GM19467 (cell line): ENCODE data around the gene SLCO4A1.

Source experiments
- ATAC-seq: cut with Tn5 transposase; IDR thresholded peaks from one replicate; pipeline ENCODE4 v1.9.1; 2021; ENCODE audit warnings: mild to moderate bottlenecking, moderate library complexity; ENCODE audit not compliant: unreplicated experiment

SLCO4A1 gene

DNA sequence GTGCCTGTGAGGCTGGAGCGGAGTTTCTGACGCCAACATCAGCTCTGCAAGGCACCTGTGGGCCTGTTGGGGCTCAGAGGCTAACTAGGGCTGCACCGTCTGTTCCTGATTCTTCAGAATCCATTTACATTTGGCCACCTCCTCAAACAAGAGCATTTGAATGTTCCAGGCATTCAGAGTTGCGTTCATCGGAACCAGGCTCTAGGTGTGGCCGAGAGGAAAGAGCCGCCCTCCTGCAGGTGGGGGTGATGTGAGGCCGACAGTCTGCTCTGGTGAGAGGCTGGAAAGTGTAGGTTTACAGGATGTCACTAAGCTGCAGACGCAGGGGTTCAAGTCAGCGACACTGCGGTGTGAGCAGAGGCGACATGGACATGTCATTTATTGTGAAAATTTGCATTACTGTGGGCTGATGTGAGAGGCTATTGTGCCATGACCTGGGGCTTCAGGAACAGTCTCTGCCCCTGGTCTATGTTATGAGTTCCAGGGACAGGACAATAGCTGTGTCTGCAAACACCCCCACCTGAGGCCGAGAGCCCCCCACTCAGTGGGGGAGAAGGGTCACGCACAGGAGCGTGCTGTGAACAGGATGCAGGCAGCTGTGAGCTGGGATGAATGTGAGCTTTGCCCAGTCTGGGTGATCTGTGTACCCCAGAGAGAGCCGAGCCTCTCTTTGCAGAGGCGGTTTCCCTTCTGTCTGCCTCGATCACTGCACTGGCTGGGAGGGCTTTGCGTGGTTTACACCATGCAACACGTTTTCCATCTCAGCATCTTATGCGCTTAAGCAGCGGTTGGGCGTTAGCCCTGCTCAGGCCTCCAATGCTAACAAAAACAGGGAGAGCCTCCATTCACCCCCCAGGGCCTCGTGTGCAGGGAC is 21.1 kb downstream of the SLCO4A1 start:
- ATAC-seq: no peak

DNA sequence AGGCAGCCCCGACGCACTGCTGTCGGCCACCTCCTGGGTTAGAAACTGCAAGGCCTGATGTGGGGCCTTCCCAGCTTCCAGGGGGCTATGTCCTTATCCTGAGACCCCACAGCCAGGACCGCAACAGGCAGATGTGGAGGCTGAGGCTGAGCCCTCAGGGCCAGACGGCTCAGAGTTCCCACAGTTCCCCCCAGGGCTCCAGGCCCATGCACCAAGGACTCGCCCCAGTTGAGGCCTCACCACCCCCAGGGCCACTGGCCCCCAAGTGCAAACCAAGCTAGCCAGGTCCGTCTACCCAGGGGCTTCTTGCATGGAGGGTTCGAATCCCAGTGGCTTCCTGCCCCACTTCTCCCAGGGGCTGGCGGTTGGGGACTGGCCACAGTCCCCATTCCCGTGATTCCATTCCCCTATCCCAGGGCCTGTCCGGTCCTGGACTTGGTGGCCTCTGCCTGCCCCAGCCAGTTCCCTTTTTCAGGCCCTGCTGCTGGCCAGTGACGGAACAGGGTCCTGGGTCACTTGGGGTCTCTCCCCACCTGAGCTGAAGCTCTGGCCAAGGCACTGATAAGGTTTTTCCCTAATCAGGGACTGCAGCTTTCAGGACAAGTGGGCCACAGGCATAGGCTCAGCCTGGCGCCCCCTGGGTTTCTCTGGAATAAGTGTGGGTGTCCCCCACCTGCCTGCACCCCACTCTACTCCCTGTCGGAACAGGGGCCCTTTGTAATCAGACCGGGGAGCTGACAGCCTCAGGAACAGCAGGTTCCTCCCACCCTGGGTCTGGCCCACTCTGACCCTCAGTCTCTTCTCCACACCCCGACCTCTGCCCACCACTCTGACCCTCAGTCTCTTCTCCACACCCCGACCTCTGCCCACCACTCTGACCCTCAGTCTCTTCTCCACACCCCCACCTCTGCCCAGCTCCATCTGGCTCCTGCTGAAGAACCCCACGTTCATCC is 22.0 kb downstream of the SLCO4A1 start:
- no peak for ATAC-seq

DNA sequence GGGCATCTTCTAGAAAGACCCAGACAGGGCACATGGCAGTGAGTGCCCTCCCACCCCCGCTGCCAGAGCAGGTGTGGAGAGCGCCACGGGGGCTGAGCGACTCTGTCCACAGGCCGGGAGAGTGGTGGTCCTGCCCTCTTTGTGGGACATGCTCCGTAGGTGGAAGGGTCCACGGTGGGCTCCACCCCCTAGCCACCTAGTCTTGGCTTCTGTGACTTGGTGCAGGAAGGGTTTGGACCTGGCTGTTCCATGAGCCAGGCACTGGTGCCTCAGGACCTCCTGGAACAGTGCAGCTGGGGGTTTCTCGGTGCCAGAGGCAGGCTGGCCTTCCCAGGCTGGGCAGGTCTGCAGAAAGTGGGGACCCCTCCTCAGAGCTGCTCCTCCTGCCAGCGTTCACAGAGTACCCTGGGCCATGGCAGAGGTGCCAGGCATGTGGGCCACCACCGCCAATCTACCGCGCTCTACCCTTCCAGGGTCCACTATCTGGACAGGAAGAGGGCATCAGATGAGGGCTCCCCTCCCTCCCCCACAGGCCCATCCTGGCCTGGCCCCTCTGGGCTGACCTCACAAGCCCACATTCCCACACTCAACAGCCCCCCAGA is 23.0 kb downstream of the SLCO4A1 start:
- no peak for ATAC-seq

GRCh38 chr20:62665826-62666735 is 23.8 kb downstream of the SLCO4A1 start:
- no peak for ATAC-seq

DNA sequence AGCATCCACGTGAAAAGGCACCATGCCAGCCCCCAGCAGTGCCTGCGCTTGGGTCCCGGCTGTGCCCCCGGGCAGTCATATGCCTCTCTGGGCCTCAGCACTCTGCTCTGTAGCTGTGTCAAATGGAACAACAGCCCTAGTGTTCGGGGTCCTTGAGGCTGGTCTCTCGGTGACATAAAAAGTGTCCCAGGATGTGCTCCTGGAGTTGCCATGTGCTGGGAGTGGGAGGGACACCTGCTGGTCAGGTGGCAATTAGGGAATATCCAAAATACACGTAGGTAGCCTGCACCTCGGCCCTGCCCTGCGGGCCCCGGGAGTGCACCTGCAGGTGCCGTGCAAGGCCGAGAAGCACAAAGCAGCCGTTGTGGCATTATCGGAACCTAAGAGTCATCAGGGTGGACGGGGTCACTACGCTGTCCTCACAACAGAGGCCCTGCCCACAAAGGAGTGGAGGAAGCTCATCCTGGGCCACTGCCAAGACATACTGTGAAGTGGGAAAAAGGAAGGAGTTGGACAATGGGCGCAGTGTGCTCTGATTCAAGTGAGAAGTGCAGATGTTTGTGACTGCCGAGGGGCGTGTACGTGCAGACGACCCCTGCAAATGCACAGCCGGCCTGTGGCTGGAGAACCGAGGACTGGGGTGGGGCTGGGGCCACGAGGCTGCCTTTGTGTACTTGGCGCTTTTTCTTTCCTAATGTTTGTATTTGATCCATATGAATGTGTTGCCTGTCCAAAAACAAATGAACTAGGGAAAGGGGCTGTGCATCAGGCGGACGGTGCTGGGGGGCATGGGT is 24.6 kb downstream of the SLCO4A1 start:
- ATAC-seq: no peak

- ATAC-seq: no peak
Measured at GRCh38 chr20:62667530-62668440, 25.5 kb downstream of the SLCO4A1 start.

- ATAC-seq: no peak
Measured at GRCh38 chr20:62668441-62669027, 26.2 kb downstream of the SLCO4A1 start.

GRCh38 chr20:62669249-62669648 is 26.9 kb downstream of the SLCO4A1 start:
- ATAC-seq: no peak

DNA sequence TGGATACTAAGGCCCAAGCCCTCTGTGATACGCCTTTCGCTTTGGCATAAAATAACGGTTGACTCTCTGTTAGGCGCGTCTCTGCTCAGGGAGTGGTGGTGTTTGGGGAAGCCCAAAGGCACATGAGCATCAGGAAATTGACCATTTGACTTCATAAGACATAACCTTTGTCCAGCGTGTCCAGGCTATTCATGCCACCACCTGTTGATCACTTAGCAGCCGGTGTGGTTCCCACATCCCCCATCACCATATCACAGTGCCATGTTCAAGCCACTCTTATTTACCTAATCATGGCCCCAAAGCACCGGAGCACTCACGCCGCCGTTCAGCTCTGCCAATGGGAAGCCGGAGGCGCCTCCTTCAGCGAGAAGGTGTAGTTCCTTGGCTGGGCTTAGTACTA is 27.9 kb downstream of the SLCO4A1 start:
- no peak for ATAC-seq

GRCh38 chr20:62670998-62671397 is 28.7 kb downstream of the SLCO4A1 start:
- no peak for ATAC-seq

DNA sequence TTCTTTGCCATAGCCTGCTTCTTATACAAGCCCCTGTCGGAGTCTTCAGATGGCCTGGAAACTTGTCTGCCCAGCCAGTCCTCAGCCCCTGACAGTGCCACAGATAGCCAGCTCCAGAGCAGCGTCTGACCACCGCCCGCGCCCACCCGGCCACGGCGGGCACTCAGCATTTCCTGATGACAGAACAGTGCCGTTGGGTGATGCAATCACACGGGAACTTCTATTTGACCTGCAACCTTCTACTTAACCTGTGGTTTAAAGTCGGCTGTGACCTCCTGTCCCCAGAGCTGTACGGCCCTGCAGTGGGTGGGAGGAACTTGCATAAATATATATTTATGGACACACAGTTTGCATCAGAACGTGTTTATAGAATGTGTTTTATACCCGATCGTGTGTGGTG is 29.5 kb downstream of the SLCO4A1 start:
- no peak for ATAC-seq

DNA sequence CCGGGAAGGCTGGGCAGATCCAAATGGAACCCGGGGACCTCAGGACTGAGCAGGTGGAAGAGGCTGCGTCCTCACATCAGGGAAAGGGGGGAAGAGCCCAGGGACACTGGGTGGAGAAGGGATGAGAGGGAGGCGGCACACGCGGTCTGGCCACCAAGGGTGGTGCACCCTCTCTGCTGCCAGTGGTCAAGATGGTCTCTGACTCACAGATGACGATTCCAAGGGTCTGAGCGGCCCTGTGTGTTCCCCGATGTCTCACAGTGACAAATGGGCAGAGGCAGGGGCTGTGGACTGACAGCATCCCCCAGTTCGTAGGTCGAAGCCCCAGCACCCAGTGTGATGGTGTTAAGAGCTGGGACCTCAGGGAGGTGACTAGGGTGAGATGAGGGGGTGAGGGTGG is 32.1 kb downstream of the SLCO4A1 start:
- ATAC-seq: no peak

GRCh38 chr20:62675156-62675876 is 33.0 kb downstream of the SLCO4A1 start:
- no peak for ATAC-seq

GRCh38 chr20:62675877-62676260 is 33.6 kb downstream of the SLCO4A1 start:
- no peak for ATAC-seq

- no peak for ATAC-seq
Measured at GRCh38 chr20:62676976-62677375, 34.7 kb downstream of the SLCO4A1 start.

DNA sequence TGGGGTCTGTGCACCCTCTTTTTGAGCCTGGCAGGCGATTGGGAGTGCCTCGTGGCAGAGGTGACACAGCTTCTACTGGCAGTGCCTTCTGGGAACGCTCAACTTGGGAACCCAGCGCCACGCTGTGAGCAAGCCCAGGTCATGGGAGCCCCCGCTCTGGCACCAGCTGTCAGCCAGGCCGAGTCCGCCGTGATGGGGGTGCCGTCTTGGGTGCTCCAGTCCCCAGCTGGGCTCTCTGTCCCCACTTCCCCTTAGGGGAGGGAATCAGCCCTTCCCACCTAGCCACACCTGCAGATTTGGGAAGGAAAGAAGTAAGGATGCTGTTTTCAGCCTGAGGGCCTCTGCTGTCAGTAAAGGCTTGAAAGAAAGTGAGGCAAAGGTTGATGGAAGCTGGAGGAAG is 35.4 kb downstream of the SLCO4A1 start:
- no peak for ATAC-seq

- no peak for ATAC-seq
Measured at GRCh38 chr20:62678553-62678952, 36.2 kb downstream of the SLCO4A1 start.
